HG03095 (cell line): ENCODE measurements around the gene TUBG2.

Experiments
- ATAC-seq: cut with Tn5 transposase; IDR thresholded peaks from one replicate; pipeline ENCODE4 v1.9.1; 2021; ENCODE audit warnings: moderate library complexity; ENCODE audit not compliant: unreplicated experiment

Gene TUBG2

GRCh38 chr17:42676424-42677011 lies 17.4 kb downstream of the TUBG2 start, which contains the start of gene PLEKHH3:
PLEKHH3 (minus strand) TSS chr17:42676994; CDS start chr17:42676563, 431 bp downstream.
- no peak for ATAC-seq

- ATAC-seq, result peak; percentile 48
Observed at GRCh38 chr17:42677012-42677857, 18.2 kb downstream of the TUBG2 start.

- no peak for ATAC-seq
Observed at GRCh38 chr17:42677921-42678781, 19.1 kb downstream of the TUBG2 start.

GRCh38 chr17:42678951-42679491 lies 19.9 kb downstream of the TUBG2 start:
- ATAC-seq, result no peak

GRCh38 chr17:42679492-42680330 lies 20.6 kb downstream of the TUBG2 start:
- peak; percentile 18 for ATAC-seq

- ATAC-seq, result no peak
Observed at GRCh38 chr17:42680331-42680808, 21.3 kb downstream of the TUBG2 start.

- ATAC-seq, result no peak
Observed at GRCh38 chr17:42681976-42682721, 23.1 kb downstream of the TUBG2 start, which contains the start of gene CNTNAP1. CNTNAP1 (plus strand) TSS chr17:42682531; CDS start chr17:42682830, 299 bp downstream.

GRCh38 chr17:42682722-42683403 lies 23.8 kb downstream of the TUBG2 start:
- no peak for ATAC-seq

GRCh38 chr17:42683407-42684034 lies 24.4 kb downstream of the TUBG2 start:
- ATAC-seq, result no peak

GRCh38 chr17:42684929-42685556 lies 26.0 kb downstream of the TUBG2 start:
- no peak for ATAC-seq

- no peak for ATAC-seq
Observed at GRCh38 chr17:42685831-42686230, 26.7 kb downstream of the TUBG2 start.

GRCh38 chr17:42686520-42687128 lies 27.5 kb downstream of the TUBG2 start:
- ATAC-seq, result no peak

GRCh38 chr17:42687707-42688320 lies 28.7 kb downstream of the TUBG2 start:
- ATAC-seq, result no peak

- no peak for ATAC-seq
Observed at GRCh38 chr17:42690596-42690995, 31.5 kb downstream of the TUBG2 start.

GRCh38 chr17:42691021-42691545 lies 32.0 kb downstream of the TUBG2 start:
- no peak for ATAC-seq

- no peak for ATAC-seq
Observed at GRCh38 chr17:42692489-42692888, 33.4 kb downstream of the TUBG2 start.

GRCh38 chr17:42694524-42694923 lies 35.4 kb downstream of the TUBG2 start:
- ATAC-seq, result no peak
